ENCODE results near the gene BCAS3.
"Not testable (repeated sequence)": the region's sequence is repeated elsewhere in the genome, so short reads cannot be mapped to it uniquely, and the experiment has no call there.

BCAS3 gene

GRCh38 chr17:61129267-61130254, 451.9 kb downstream of the BCAS3 start:
- DNase-seq (ENCODE audit: low read depth) = no peak

- DNase-seq (ENCODE audit: low read depth) = no peak
Measured at GRCh38 chr17:61130330-61130729, 452.7 kb downstream of the BCAS3 start.

- no peak for DNase-seq (ENCODE audit: low read depth)
Measured at GRCh38 chr17:61131585-61131984, 453.9 kb downstream of the BCAS3 start.

- no peak for DNase-seq (ENCODE audit: low read depth)
Measured at GRCh38 chr17:61132524-61132923, 454.9 kb downstream of the BCAS3 start.

- no peak for DNase-seq (ENCODE audit: low read depth)
Measured at GRCh38 chr17:61133853-61134252, 456.2 kb downstream of the BCAS3 start.

- no peak for DNase-seq (ENCODE audit: low read depth)
Measured at GRCh38 chr17:61134551-61135235, 457.0 kb downstream of the BCAS3 start.

GRCh38 chr17:61135782-61136181, 458.1 kb downstream of the BCAS3 start:
- DNase-seq (ENCODE audit: low read depth) = no peak

GRCh38 chr17:61136296-61136695, 458.6 kb downstream of the BCAS3 start:
- DNase-seq (ENCODE audit: low read depth) = no peak

- DNase-seq (ENCODE audit: low read depth) = no peak
Measured at GRCh38 chr17:61139219-61139618, 461.6 kb downstream of the BCAS3 start.

- no peak for DNase-seq (ENCODE audit: low read depth)
Measured at GRCh38 chr17:61140081-61140786, 462.6 kb downstream of the BCAS3 start.

GRCh38 chr17:61143026-61143425, 465.4 kb downstream of the BCAS3 start:
- no peak for DNase-seq (ENCODE audit: low read depth)

GRCh38 chr17:61144137-61144536, 466.5 kb downstream of the BCAS3 start:
- no peak for DNase-seq (ENCODE audit: low read depth)

GRCh38 chr17:61144617-61145564, 467.2 kb downstream of the BCAS3 start:
- no peak for DNase-seq (ENCODE audit: low read depth)

- DNase-seq (ENCODE audit: low read depth) = not testable (repeated sequence)
Measured at GRCh38 chr17:61146833-61147232, 469.2 kb downstream of the BCAS3 start.

- DNase-seq (ENCODE audit: low read depth) = no peak
Measured at GRCh38 chr17:61149106-61149825, 471.6 kb downstream of the BCAS3 start.

GRCh38 chr17:61149862-61150362, 472.3 kb downstream of the BCAS3 start:
- no peak for DNase-seq (ENCODE audit: low read depth)

GRCh38 chr17:61150686-61151299, 473.1 kb downstream of the BCAS3 start:
- no peak for DNase-seq (ENCODE audit: low read depth)

GRCh38 chr17:61152898-61153297, 475.2 kb downstream of the BCAS3 start:
- DNase-seq (ENCODE audit: low read depth) = no peak

GRCh38 chr17:61155590-61156237, 478.1 kb downstream of the BCAS3 start:
- DNase-seq (ENCODE audit: low read depth) = no peak

Data from CMK (cell line).